GM23338 (cell line): ENCODE data around the gene ROBO3.

Source experiments
- CREB1 ChIP-seq: fragments of 250-450 bp; sonication (Bioruptor Pico); IDR thresholded peaks from 2 replicates; pipeline ENCODE4 v1.5.0; 2020; ENCODE audit warnings: low read depth, mild to moderate bottlenecking, moderate library complexity
- CTCF ChIP-seq, 2 experiments: fragments of 200-600 bp in 1 of 2; sonication (generic) in 1 of 2; conservative IDR thresholded peaks; 2 replicates each; pipeline versions ENCODE4 v1.5.1 to v1.6.1; 2016 to 2017; ENCODE audit warnings: antibody characterized with exemption in 2 of 2, low read depth in 2 of 2, mild to moderate bottlenecking in 2 of 2, moderate library complexity in 1 of 2
- ETS1 ChIP-seq: IDR thresholded peaks from 2 replicates; pipeline ENCODE4 v1.6.1; 2016; ENCODE audit warnings: antibody characterized with exemption
- EZH2 ChIP-seq: fragments of 200-600 bp; sonication (generic); IDR thresholded peaks from one replicate; pipeline ENCODE4 v1.8.0; 2017; ENCODE audit warnings: antibody characterized with exemption, mild to moderate bottlenecking, low read depth; ENCODE audit not compliant: unreplicated experiment
- EZH2phosphoT487 ChIP-seq: fragments of 200-600 bp; sonication (generic); IDR thresholded peaks from one replicate; pipeline ENCODE4 v1.8.1; 2018; ENCODE audit warnings: antibody characterized with exemption; ENCODE audit not compliant: unreplicated experiment
- POLR2AphosphoS5 ChIP-seq: IDR thresholded peaks from 2 replicates; pipeline ENCODE4 v1.6.1; 2016; ENCODE audit warnings: antibody characterized with exemption, low read depth
- REST ChIP-seq: IDR thresholded peaks from one replicate; pipeline ENCODE4 v1.6.1; 2018; ENCODE audit warnings: antibody characterized with exemption; ENCODE audit not compliant: unreplicated experiment
- ZNF114 ChIP-seq: fragments of 250-450 bp; sonication (Bioruptor Pico); IDR thresholded peaks from 2 replicates; pipeline ENCODE4 v1.5.0; 2020; ENCODE audit warnings: mild to moderate bottlenecking, moderate library complexity

- TF ChIP-seq POLR2AphosphoS5 (no peak), CTCF (conservative IDR thresholded peaks at IDR 0.05; ENCODE audit: low read depth in 2 of 2) (no peak), CREB1 (no peak), EZH2 (no peak), ETS1 (no peak), ZNF114 (CRISPR knock-in tag) (no peak), EZH2phosphoT487 (no peak), REST (no peak)
Observed at GRCh38 chr11:124877631-124877909, 12.3 kb downstream of the ROBO3 start.
